G401.6 (cell line): Measurements from ENCODE around the gene BTBD1.
"Not testable (repeated sequence)": the region's sequence is repeated elsewhere in the genome, so short reads cannot be mapped to it uniquely, and the experiment has no call there.

Experiments used
- FAIRE-seq: peaks from 2 replicates; lab custom pipeline; 2012; peaks lifted over from hg19 to GRCh38; lab: Jason Lieb, UNC

The BTBD1 gene

GRCh38 chr15:83092309-83092976 is 25.4 kb upstream of the BTBD1 start:
- FAIRE-seq: no peak

GRCh38 chr15:83091965-83092308 is 24.9 kb upstream of the BTBD1 start:
- FAIRE-seq: not testable (repeated sequence)

GRCh38 chr15:83090465-83090864 is 23.4 kb upstream of the BTBD1 start:
- FAIRE-seq: no peak

- no peak for FAIRE-seq
Observed at GRCh38 chr15:83088876-83089275, 21.8 kb upstream of the BTBD1 start.

- FAIRE-seq: no peak
Observed at GRCh38 chr15:83087576-83087975, 20.5 kb upstream of the BTBD1 start.

- FAIRE-seq: not testable (repeated sequence)
Observed at GRCh38 chr15:83085864-83086552, 19.0 kb upstream of the BTBD1 start.

GRCh38 chr15:83085461-83085860 is 18.4 kb upstream of the BTBD1 start:
- FAIRE-seq: not testable (repeated sequence)

GRCh38 chr15:83082730-83083386 is 15.8 kb upstream of the BTBD1 start:
- FAIRE-seq: no peak

- FAIRE-seq: no peak
Observed at GRCh38 chr15:83081256-83082014, 14.4 kb upstream of the BTBD1 start.

GRCh38 chr15:83078712-83079111 is 11.7 kb upstream of the BTBD1 start:
- no peak for FAIRE-seq

GRCh38 chr15:83077491-83078230 is 10.6 kb upstream of the BTBD1 start:
- no peak for FAIRE-seq

GRCh38 chr15:83069211-83069642 is 2.2 kb upstream of the BTBD1 start:
- not testable (repeated sequence) for FAIRE-seq

- FAIRE-seq: no peak
Observed at GRCh38 chr15:83068054-83068453, 1.0 kb upstream of the BTBD1 start.

- FAIRE-seq: no peak
Observed at GRCh38 chr15:83067638-83067962, 548 bp upstream of the BTBD1 start.

- FAIRE-seq: no peak
Observed at GRCh38 chr15:83066034-83066733, 868 bp downstream of the BTBD1 start.

- no peak for FAIRE-seq
Observed at GRCh38 chr15:83065431-83065830, 1.6 kb downstream of the BTBD1 start.

GRCh38 chr15:83064859-83065258 is 2.2 kb downstream of the BTBD1 start:
- FAIRE-seq: no peak

GRCh38 chr15:83063551-83063950 is 3.5 kb downstream of the BTBD1 start:
- FAIRE-seq: no peak

- FAIRE-seq: no peak
Observed at GRCh38 chr15:83062768-83063180, 4.3 kb downstream of the BTBD1 start.

- FAIRE-seq: no peak
Observed at GRCh38 chr15:83061680-83062079, 5.4 kb downstream of the BTBD1 start.

GRCh38 chr15:83057696-83058376 is 9.2 kb downstream of the BTBD1 start:
- no peak for FAIRE-seq
